Measurements from ENCODE around the gene CFAP157.

The CFAP157 gene

GRCh38 chr9:127706836-127707241 is at the start of gene CFAP157:
CFAP157 (plus strand) TSS chr9:127706988; CDS start chr9:127707032, 44 bp downstream.
- peak; percentile 83 for DNase-seq (ENCODE audit: low spot score)

- DNase-seq (ENCODE audit: low spot score): no peak
These were observed 48.4 kb upstream of the CFAP157 start for GRCh38 chr9:127658428-127658827.

- peak; percentile 31 for DNase-seq (ENCODE audit: low spot score)
These were observed 45.7 kb upstream of the CFAP157 start for GRCh38 chr9:127660886-127661741.

- no peak for DNase-seq (ENCODE audit: low spot score)
These were observed 44.2 kb upstream of the CFAP157 start for GRCh38 chr9:127662617-127663016.

- no peak for DNase-seq (ENCODE audit: low spot score)
These were observed 42.5 kb upstream of the CFAP157 start for GRCh38 chr9:127664324-127664677.

GRCh38 chr9:127664678-127665507 is 41.9 kb upstream of the CFAP157 start:
- no peak for DNase-seq (ENCODE audit: low spot score)

- no peak for DNase-seq (ENCODE audit: low spot score)
These were observed 39.5 kb upstream of the CFAP157 start for GRCh38 chr9:127667127-127667844.

- no peak for DNase-seq (ENCODE audit: low spot score)
These were observed 38.9 kb upstream of the CFAP157 start for GRCh38 chr9:127667906-127668305.

GRCh38 chr9:127673234-127673633 is 33.6 kb upstream of the CFAP157 start:
- DNase-seq (ENCODE audit: low spot score): no peak

GRCh38 chr9:127676638-127677037 is 30.1 kb upstream of the CFAP157 start:
- no peak for DNase-seq (ENCODE audit: low spot score)

GRCh38 chr9:127679506-127679905 is 27.3 kb upstream of the CFAP157 start:
- no peak for DNase-seq (ENCODE audit: low spot score)

GRCh38 chr9:127680226-127680625 is 26.6 kb upstream of the CFAP157 start:
- no peak for DNase-seq (ENCODE audit: low spot score)

- DNase-seq (ENCODE audit: low spot score): no peak
These were observed 25.9 kb upstream of the CFAP157 start for GRCh38 chr9:127680846-127681245.

GRCh38 chr9:127682351-127683136 is 24.2 kb upstream of the CFAP157 start:
- DNase-seq (ENCODE audit: low spot score): no peak

- DNase-seq (ENCODE audit: low spot score): no peak
These were observed 23.1 kb upstream of the CFAP157 start for GRCh38 chr9:127683723-127684122.

- DNase-seq (ENCODE audit: low spot score): no peak
These were observed 22.2 kb upstream of the CFAP157 start for GRCh38 chr9:127684576-127684975.

- DNase-seq (ENCODE audit: low spot score): no peak
These were observed 20.1 kb upstream of the CFAP157 start for GRCh38 chr9:127686461-127687393.

- no peak for DNase-seq (ENCODE audit: low spot score)
These were observed 17.3 kb upstream of the CFAP157 start for GRCh38 chr9:127689329-127690000.

GRCh38 chr9:127690735-127691134 is 16.1 kb upstream of the CFAP157 start:
- DNase-seq (ENCODE audit: low spot score): no peak

- no peak for DNase-seq (ENCODE audit: low spot score)
These were observed 14.7 kb upstream of the CFAP157 start for GRCh38 chr9:127692071-127692470.
